Hematopoietic multipotent progenitor cell treated with erythropoietin and hydrocortisone succinate and interleukin-3 and kit ligand, for 15 days (in vitro differentiated cells): Measurements from ENCODE around the gene RAD51B.

ENCODE experiments used
- DNase-seq: peaks from one replicate; pipeline ENCODE4 v3.0.0-alpha.2; 2015; ENCODE audit warnings: low spot score

The RAD51B gene

GRCh38 chr14:68704736-68705720 is 885.4 kb downstream of the RAD51B start:
- no peak for DNase-seq

GRCh38 chr14:68705741-68706283 is 886.2 kb downstream of the RAD51B start:
- no peak for DNase-seq

DNA sequence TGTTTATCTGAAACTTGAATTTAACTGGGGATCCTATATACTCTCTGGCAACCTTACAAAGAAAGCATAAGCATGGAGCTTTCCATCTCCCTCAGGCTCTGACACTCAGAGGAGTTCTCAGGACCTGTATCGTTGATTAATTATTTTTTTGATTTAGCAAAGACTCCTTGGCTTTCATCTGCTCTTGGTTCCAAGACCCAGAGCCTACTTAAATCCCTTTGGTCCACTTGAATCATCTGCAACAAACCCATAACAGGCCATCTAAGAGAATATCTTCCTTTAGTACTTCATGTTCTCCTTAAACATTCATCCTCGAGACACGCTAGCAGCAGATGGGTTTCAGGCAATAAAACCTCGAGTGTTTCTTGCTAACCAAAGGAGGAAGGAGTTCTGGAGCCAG is 887.9 kb downstream of the RAD51B start:
- no peak for DNase-seq

DNA sequence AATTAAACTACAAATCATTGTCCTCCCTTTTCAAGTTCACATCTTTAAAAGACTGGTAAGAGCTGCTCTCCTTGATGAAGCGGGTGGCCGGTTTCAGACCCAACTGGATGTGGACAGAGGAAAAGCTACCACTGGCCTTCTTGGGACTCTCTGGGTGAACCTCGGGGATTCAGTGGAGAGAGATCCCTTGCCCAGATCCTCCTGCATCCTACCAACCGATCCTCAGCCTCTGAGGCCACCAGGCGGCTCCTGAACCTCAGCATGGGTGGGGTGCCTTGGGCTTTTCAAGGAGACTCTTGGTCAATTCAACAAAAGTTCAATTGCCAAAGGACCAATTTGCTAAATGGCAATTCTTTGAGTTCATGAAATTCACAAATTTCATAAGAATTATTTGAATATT is 888.8 kb downstream of the RAD51B start:
- no peak for DNase-seq

GRCh38 chr14:68709007-68709406 is 889.4 kb downstream of the RAD51B start:
- DNase-seq = no peak

- DNase-seq = peak; percentile 6
Measured at GRCh38 chr14:68710776-68711175, 891.2 kb downstream of the RAD51B start.

DNA sequence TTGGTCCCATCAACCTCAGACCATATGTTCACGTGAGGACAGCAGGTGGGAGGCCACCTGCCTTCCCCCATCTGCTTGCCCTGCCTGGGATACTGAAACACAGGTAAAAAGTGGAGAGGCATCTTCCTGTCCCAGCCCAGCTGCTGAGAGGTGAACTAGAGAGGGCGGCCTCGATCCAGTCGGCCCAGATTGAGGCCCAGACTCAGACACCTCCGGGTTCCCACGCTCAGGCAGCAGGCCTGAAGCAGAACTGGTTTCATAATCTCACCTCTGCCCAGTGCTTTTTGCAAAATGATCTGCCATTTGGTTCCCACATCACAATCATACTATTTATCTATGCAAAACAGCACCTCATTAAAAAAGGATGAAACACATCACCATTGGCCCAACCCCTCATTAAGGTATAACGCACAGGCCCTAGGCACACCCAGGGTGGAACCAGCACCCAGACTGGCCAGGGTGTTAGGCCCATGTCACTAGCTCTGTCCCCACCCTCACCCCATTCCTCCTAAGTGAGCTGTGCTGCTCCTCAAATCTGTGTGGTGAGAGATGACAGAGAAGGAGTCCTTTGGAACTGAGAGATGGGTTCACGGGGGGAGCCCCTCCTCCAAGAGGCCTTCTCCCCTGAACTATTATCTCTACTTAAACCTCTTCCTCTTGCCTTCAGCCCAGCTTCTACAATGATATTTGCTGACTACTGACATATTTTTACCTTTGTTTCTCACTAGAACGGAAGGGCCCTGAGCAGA is 892.2 kb downstream of the RAD51B start:
- no peak for DNase-seq

DNA sequence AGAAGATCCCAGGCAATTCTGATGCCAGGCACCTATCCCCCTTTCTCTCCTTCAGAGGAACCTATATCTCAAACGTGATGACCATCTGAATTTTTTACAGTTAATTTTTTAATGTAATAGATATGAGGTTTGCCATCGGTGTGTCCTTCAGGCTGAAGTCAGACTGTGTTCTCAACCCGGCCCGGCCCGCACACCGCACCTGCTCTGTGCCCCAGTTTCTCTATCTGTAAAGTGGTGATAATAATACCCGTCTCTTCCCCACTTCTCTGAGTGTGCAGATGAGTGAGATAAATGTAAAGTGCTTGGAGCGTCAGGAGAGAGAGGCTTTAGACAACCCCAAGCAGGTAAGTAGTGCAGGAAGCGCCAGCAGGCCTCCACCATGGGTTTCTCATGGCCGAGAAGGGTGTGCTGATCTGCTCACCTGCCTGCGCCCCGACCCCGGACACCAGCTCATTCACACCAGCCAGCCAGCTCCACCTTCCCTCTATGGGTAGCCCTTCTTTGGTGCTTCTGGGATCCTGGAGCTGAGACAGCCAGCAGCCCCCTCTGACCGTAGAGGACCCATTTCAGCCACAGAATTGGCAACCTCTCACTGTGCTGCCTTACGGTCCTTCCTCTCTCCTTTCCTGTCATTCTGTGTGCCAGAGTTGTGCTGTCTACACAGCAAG is 893.3 kb downstream of the RAD51B start:
- no peak for DNase-seq

- no peak for DNase-seq
Measured at GRCh38 chr14:68713782-68714181, 894.2 kb downstream of the RAD51B start.

DNA sequence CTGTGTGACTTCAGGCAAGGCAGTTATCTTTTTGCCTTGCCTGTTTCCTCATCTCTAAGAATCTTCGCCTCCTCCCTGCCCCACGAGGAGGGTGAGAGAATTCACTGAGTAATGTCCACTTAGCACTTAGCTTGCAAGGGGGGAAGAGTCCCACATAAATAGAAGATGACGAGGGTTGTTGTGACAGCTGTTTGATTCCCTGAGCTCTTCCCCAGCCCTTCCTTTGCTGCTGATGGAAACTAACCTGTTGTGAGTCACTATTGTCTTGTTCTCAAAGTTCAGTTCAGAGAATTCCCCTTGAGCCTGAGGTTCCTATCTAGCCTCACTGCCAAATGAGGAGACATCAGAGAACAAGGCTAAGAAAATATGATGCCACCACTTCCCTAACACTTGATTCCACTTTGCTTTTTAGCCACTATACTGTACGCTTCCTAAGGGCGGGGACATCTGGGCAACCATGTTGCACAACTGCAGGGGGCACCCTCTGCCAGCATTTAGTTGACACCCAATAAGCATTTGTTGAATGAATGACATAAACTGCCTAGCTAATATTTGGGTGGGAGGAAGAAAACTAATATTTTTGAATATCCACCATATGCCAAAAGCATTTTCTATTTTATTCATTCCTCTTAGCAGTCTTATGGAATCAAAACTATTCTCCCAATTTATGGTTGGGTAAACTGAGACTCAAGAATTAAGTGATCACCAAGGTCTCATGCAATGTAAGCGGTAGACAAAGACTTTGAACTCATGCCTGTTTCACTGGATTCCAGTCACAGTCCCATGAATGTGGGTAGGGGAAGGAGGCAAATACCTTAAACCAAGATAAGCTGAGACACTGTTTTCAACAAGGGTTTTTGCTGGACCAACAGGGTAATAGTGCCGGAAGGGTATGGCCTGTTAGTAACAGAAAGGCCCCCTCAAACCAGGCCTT is 895.7 kb downstream of the RAD51B start:
- DNase-seq = no peak

DNA sequence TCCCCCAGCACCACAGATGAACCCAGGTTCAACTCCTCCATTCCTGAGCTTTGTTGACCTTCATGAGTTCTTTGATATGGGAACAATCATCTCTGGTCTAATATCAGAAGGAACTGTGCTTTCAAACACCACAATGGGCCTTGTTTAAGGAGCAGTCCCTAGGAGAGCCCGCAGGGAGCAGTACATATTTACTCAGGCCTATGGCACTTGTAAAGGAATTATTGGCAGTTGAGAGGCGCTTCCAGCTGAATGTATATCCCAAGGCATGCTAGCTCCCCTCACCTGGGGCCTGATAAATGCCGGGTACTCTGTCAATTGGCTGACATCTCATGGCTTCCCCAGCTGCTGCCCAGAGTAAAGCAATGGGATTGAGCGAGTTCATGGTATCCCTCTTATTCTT is 897.1 kb downstream of the RAD51B start:
- no peak for DNase-seq

- DNase-seq = no peak
Measured at GRCh38 chr14:68718023-68718990, 898.7 kb downstream of the RAD51B start.

DNA sequence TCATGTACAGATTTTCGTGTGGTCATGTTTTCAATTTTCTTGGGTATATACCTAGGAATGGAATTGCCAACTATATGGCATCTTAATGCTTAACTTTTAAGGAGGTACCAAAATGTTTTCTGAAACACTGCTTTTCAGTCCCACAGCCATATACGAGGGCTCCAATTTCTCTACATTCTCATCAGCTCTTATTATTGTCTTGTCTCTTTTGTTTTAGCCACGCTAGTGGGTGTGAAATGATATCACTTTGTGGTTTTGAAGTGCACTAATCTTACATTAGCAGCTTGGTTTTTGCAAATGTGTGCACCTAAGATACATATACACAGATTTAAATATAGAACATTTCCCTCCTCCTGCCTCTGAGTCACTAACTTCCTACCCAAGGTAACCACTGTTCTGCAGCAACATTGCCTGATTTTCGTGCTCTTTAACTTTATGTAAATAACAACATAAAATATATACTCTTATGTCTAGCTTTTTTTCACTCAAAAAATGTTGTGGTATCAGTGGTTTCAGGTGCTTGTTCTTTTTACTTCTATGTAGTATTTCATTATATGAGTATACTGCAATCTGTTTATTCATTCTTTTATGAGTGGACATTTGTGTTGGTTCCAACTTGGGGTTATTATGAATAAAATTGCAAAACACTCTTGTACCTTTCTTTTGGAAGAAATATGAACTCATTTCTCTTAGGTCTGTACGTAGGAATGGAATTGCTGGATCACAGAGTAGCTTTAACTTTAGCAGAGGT is 900.2 kb downstream of the RAD51B start:
- no peak for DNase-seq

DNA sequence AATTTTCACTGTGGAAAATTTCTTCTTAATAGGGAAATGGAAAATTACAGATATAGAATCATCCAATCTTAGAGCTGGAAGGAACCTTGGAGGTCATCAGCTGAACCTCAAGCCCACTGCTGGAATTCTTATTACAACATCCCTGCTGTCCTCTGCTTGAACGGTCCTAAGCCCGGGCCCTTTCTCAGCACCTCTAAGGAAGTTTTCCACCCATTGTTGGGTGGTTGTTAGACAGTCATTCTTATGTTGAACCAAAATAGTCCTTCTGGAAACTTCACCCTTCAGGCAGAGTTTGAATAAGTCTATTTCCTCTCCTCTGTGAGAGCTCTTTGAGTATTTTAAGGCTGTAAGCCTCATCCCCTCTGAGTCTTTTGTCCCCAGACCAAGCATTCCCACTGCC is 902.6 kb downstream of the RAD51B start:
- DNase-seq = no peak

GRCh38 chr14:68722968-68723566 is 903.5 kb downstream of the RAD51B start:
- no peak for DNase-seq

GRCh38 chr14:68723808-68724268 is 904.3 kb downstream of the RAD51B start:
- no peak for DNase-seq

- no peak for DNase-seq
Measured at GRCh38 chr14:68724914-68725313, 905.3 kb downstream of the RAD51B start.

GRCh38 chr14:68726093-68726695 is 906.6 kb downstream of the RAD51B start:
- DNase-seq = no peak
